Measurements from ENCODE around the gene FAM98B.
A peak's percentile ranks its signal among the peaks of the same experiment; 100 is the strongest.

FAM98B gene

GRCh38 chr15:38509152-38509551 lies 55.2 kb downstream of the FAM98B start:
- DNase-seq = no peak

GRCh38 chr15:38512901-38513300 lies 59.0 kb downstream of the FAM98B start:
- no peak for DNase-seq

- DNase-seq = peak; percentile 39 to 85
Measured at GRCh38 chr15:38514601-38515000, 60.7 kb downstream of the FAM98B start.

- peak in 1 of 2 experiments; percentile 45 for DNase-seq
Measured at GRCh38 chr15:38516626-38517025, 62.7 kb downstream of the FAM98B start.

- no peak for DNase-seq
Measured at GRCh38 chr15:38517312-38517975, 63.5 kb downstream of the FAM98B start.

GRCh38 chr15:38518084-38518483 lies 64.2 kb downstream of the FAM98B start:
- no peak for DNase-seq

GRCh38 chr15:38520035-38520434 lies 66.1 kb downstream of the FAM98B start:
- no peak for DNase-seq

GRCh38 chr15:38521316-38521715 lies 67.4 kb downstream of the FAM98B start:
- DNase-seq = no peak

GRCh38 chr15:38522922-38523321 lies 69.0 kb downstream of the FAM98B start:
- no peak for DNase-seq

- DNase-seq = no peak
Measured at GRCh38 chr15:38524156-38524555, 70.2 kb downstream of the FAM98B start.

- no peak for DNase-seq
Measured at GRCh38 chr15:38525489-38525888, 71.6 kb downstream of the FAM98B start.

- no peak for DNase-seq
Measured at GRCh38 chr15:38526158-38526557, 72.2 kb downstream of the FAM98B start.

GRCh38 chr15:38528294-38528693 lies 74.4 kb downstream of the FAM98B start:
- DNase-seq = no peak

- DNase-seq = no peak
Measured at GRCh38 chr15:38530113-38530512, 76.2 kb downstream of the FAM98B start.

GRCh38 chr15:38531509-38531908 lies 77.6 kb downstream of the FAM98B start:
- peak in 1 of 2 experiments; percentile 32 for DNase-seq

- no peak for DNase-seq
Measured at GRCh38 chr15:38532728-38533127, 78.8 kb downstream of the FAM98B start.

GRCh38 chr15:38533416-38533915 lies 79.5 kb downstream of the FAM98B start:
- DNase-seq = no peak

- no peak for DNase-seq
Measured at GRCh38 chr15:38533926-38534325, 80.0 kb downstream of the FAM98B start.

GRCh38 chr15:38534691-38535090 lies 80.8 kb downstream of the FAM98B start:
- no peak for DNase-seq

GRCh38 chr15:38535491-38536200 lies 81.7 kb downstream of the FAM98B start:
- peak in 1 of 2 experiments; percentile 41 for DNase-seq

- DNase-seq = peak; percentile 84 to 91
Measured at GRCh38 chr15:38536201-38536676, 82.3 kb downstream of the FAM98B start.
